Fibroblast of skin of scalp (primary cell): ENCODE measurements around the gene MFNG. TPM values are rescaled to one million over a fixed set of nuclear protein-coding genes. Genes with fewer than 3 reads are reported as not detected.
A peak's percentile ranks its signal among the peaks of the same experiment; 100 is the strongest.
"Not testable (repeated sequence)": the region's sequence is repeated elsewhere in the genome, so short reads cannot be mapped to it uniquely, and the experiment has no call there.

Experiments
- DNase-seq: peaks from one replicate; pipeline ENCODE4 v3.0.0-alpha.2; 2013
- polyA plus RNA-seq, 2 experiments: library from polyadenylated mRNA; unstranded; fragments of 120-200 nt; gene quantifications; one replicate each; pipeline ENCODE4 v1.2.1, GENCODE V29; 2013; ENCODE audit not compliant: insufficient read length in 2 of 2

The MFNG gene, protein sequence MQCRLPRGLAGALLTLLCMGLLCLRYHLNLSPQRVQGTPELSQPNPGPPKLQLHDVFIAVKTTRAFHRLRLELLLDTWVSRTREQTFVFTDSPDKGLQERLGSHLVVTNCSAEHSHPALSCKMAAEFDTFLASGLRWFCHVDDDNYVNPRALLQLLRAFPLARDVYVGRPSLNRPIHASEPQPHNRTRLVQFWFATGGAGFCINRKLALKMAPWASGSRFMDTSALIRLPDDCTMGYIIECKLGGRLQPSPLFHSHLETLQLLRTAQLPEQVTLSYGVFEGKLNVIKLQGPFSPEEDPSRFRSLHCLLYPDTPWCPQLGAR
- polyA plus RNA-seq (2013, experiment 1 of 2; ENCODE audit: insufficient read length) = 0.42 TPM
- polyA plus RNA-seq (2013, experiment 2 of 2; ENCODE audit: insufficient read length) = 0.25 TPM

DNA sequence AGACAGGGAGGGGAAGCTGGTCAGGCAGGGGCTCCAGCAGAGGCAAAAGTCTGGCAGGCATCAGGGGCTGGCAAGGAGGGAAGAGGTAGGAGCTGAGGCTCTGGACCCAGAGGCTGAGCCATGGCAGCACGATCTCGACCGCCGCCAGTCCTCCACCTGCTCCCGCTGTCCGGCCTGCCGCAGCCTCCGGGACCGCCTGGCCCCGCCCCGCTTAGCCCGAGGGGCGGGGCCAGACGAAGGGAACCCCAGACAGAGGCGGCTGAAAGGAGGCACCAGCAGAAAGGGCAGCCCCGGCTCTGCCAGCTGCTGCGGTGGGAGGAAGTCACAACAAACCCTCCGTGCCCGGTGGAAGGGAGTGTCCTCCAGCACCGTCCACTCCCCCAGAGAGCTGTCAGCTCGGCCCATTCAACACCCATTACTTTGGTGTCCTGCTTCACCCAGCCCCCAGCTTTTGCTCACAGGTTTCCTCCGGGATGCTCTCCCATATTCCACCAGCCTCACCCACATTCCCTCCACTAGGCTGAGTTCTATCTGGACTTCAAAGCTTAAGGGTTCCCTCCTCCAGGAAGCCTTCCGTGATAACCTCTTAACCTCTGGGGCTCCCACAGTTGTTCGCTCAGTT, at the start of gene MFNG:
MFNG (minus strand) TSS at position 161 of the 622 bp plus-strand sequence. CDS start 207 bp downstream, outside the sequence.
- DNase-seq = peak; percentile 14

- no peak for DNase-seq
These were observed 49.0 kb upstream of the MFNG start for GRCh38 chr22:37535159-37535558.

GRCh38 chr22:37534445-37534844, 48.3 kb upstream of the MFNG start:
- no peak for DNase-seq

DNA sequence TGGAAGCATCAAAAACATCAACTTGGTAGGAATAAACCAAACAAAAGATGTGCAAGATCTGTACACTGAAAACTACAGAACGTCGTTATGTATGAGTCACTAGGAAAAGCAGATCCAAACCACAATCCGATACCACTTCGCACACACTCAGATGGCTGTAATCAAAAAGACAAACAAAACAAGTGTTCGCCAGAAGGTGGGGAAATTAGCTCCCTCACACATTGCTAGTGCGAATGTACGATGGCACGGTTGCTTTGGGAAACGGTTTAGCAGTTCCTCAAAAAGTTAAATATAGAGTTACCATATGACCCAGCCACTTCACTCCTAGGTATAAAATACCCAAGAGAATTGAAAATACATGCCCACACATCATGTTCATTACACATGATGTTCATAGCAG, 47.8 kb upstream of the MFNG start:
- DNase-seq = peak; percentile 79

DNA sequence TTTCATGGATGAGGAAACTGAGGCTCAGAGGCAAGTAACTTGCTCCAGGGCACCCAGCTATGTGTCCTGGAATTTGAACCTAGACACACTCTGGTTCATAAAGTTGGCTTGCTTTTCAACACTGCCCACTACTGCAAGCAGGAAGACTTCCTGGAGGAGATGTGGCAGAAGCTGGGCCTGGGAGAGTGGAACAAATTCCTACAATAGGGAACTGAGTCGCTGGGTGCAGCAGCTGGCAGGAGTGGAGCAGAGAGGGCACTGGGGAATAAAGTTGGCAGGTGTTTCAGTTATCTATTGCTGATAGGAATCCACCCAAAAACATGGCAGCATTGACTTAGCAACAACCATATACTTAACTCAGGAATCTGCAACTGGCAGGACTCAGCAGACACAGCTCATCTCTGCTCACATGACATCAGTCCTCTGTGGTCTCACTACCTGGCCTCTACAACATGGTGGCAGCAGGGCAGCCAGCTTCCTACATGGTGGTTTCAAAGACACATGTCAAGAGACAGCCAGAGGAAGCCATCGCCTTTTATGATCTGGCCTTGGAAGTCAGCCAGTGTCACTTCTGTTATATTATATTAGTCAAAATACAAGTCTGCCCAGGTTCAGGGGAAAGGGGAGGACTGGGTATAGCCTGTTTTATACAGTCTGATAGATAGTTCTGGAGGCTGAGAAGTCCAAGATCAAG, 43.6 kb upstream of the MFNG start:
- DNase-seq = no peak

- DNase-seq = not testable (repeated sequence)
These were observed 41.8 kb upstream of the MFNG start for GRCh38 chr22:37527952-37528351.

DNA sequence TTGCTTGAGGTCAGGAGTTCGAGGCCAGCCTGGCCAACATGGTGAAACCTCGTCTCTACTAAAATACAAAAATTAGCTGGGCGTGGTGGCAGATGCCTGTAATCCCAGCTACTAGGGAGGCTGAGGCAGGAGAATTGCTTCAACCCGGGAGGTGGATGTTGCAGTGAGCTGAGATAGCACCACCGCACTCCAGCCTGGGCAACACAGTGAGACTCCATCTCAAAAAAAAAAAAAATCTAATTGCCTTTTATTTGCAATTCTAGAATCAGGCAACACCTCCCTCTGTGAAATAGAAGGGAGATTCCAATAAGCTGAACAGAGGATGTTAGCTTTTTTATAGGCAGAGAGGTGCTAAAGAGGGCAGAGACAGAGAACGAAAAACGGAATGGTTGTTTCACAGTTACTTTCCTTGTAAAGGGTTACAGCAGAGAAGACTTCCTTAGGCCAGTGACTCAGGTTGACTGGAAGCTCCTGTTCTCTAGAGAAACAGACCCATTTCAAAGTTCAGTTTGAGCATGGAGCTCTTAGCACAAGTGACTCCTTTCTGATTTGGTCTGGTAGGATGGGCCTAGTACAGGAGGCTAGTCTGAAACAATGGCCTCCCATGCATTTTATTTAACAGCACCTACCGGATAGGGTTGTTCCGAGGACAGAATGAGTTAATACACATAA, 41.0 kb upstream of the MFNG start:
- not testable (repeated sequence) for DNase-seq

DNA sequence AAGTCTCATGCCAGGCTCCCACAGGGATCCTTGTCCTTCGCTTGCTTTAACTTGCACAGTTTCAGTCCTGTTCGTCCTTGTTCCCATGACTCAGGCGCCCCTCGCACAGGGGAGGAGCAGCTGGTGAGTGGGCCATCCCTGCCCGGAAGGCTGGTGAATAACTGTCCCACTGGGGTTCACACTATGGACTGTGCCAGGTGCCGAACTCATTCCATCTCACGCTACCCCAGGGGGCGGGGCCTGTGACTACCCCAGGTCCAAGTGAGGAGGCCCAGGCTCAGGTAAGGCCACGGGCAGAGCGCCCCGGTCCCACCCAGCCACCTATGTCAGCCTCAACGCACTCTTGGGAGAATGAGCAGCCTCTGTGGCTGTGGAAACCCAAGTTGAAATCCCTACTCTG, 40.2 kb upstream of the MFNG start:
- peak; percentile 89 for DNase-seq

DNA sequence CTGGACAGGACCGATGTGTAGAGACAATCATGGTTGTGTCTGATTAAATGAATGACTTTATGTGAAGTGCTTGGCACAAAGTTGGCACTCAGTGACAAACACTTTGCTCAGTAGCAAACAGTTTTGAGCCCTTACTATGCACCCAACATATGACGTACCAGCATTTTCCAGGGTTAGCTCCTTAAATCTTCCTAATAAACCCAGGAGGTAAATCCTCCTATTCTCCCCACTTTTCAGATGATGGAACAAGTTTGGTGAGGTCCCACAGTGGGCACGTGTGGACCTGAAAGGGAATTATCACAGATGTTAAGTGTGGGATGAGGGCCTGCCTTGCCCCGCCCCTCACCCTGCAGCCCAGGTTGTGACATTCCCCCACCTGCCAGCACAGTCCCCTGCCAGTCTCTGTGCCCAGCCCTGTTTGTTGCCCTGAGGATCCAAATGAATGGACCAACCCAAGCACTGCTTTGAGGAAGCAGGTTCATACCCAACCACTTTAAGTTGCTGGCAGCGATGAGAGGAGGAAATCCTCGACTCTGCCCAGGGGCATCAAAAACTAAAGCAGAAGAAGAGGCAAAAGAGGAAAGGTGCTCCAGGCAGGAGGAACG, 39.7 kb upstream of the MFNG start:
- DNase-seq = no peak

DNA sequence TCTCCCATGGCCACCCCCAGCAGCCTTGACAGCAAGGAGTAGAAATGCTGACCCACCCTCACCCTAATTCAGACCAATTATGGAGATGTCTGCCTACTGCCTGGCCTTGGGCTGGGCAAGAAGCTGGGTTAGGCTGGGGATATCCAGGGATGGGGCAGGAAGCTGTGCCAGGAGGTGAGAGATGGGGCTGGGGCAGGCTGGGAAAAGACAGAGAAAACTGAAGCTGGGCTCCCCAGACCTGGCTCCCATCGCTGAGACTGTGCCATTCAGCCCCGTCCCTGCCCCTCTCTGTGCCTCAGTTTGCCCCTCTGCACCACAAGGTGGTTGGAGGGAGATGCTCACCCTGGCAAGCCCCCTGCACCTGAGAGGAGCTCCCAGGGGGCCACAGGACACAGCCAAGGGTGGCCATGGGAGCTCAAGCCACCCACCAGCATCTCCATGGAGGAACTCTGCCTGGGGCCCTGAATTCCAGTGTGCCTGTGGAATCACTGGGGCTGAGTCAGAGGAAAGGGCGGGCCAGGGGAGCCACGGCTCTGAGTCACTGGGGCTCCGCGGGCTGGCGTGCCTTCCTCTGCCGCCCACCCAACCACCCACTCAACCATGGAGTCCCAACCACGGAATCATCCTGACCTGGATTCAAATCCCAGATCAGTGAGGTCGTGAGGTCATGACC, 39.0 kb upstream of the MFNG start:
- peak; percentile 92 for DNase-seq

DNA sequence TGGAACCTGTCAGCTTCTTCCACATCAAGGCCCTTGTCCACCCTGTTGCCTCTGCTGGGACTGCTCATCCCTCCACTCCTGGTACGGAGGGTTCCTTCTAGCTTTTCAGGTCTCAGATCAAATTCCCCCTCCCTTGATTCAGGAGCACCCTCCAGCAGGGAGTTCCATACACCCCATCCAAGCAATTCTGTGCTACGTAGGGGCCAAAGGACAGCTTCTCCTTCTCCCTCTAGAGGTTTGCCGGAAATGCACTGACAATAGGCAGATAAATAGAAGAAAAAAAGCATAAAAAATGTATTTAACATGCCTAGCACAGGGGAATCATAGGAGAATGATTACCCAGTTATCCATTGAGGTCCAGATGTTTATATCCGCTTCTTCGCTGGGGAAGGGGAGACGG, 36.3 kb upstream of the MFNG start:
- DNase-seq = no peak

DNA sequence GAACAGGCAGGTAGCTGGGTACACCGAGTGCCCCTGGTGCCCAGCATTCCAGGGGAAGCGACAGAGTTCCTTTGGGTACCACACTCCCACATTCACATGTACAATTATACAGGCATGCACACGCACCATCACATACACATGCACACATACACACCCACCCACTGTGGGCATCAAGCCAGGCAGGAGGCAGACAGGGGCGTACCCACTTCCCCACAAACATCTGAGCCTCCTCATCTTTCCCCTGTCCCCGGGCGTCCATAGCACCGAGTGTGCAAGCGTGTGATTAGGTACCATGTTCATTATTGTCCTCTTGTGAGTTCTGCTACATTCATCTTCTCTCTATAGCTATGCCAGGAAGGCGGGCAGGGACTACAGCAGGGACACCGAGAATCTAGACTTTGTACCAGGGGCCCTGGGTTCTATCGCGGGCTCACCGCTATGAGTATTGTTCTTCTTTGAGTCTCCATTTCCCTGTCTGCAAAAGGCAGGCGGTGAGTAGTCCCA, 35.1 kb upstream of the MFNG start:
- no peak for DNase-seq

DNA sequence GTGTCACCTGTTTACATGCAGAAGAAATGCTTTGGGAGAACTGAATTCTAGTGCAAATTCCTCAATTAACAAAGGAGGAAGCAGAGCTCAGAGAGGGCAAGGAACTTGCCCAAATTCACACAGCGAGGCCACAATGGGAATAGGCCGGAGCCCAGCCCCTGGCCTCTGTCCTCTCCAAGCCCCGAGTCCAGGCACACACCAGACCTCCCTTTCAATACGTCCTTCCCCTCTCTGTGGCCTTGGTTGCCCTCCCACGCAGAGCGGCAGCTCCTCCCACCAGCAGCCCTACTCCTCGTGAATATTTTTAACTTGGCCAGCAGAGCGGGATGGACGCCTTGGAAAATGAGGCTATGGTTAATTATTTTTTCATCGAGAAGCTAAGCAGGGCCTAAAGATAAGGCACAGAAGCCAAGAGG, 34.6 kb upstream of the MFNG start:
- no peak for DNase-seq

DNA sequence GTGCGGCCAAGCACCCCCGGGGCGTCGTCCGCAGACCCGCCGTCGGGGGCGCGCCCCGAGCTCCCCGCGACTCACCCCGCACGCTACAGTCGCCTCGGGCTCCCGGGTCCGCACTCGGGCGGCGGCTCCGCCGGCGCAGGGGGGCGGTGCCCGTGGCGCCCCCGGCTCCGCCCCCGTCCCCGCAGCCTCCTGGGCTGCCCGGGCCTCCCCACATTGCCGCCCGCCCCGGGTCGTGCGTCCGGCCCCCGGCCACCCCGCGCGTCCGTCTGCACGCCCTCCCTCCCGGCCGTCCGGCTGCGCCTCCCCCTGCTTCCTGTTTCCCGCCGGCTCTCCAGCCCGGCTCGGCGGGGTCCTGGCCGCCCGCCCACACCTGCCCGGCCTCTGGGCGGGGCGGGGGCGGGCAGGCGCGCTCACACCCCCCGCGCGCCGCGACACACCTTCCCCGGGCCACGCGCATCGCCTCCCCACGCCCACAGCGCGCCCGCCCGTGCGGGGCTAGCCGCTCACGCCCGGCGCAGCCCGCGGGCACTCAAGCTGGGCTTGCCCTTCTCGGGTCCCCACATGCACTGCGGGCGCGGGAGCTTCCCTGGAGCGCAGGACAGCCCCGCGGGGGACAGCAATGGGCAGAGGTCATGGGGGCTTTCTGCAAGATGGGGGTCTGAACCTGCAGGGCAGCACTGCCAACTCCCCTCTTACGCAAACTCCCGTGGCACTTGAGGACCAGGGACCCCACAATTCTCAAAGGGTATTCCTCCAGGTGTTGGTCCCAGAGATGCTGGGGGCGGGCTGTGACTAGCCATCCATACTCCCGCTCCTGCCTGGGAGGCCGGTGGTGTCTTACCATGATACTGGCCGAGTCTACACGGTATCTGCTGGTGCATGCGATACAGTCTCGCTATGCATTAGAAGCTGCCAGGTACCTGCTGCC, 33.3 kb upstream of the MFNG start, which contains the start of gene CARD10:
CARD10 (minus strand) TSS at position 148 of the 928 bp plus-strand sequence. CDS start 215 bp downstream, outside the sequence.
- no peak for DNase-seq

DNA sequence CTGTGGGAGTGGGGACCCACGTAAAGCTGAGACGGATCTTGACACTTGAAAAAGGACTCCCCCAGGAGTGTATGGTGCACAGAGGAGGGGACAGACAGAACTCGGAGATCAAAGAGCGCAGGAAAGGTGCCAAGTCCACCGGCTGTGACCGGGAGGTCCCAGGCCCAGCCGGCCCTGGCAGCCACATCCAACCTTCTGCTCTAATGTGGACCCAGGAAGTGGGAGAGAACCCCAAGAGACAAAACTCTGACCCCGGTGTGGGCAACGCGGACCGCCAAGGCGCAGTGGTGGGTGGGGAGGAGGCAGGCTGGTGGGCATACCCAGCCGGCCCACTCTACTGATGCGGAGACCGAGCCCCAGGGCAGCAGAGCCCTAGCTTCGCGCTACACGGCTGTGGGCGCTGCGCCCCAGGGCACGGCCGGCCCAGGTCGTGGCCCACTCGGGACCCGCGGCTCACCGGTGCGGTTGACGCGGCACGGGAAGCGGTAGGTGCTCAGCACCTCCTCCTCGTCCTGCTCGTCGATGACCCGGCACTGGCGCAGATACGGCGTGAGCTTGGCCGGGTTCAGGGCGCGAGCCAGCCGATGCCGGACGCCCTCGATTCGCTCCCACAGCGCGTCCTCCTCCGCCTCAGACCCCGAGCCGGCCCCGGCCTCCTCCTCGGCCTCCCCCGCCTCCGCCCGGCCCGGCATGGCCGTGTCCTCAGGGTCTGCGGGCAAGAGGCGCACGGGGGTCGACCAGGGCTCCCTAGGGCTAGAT, 32.5 kb upstream of the MFNG start:
- DNase-seq = no peak

- DNase-seq = no peak
These were observed 31.8 kb upstream of the MFNG start for GRCh38 chr22:37517826-37518450.

DNA sequence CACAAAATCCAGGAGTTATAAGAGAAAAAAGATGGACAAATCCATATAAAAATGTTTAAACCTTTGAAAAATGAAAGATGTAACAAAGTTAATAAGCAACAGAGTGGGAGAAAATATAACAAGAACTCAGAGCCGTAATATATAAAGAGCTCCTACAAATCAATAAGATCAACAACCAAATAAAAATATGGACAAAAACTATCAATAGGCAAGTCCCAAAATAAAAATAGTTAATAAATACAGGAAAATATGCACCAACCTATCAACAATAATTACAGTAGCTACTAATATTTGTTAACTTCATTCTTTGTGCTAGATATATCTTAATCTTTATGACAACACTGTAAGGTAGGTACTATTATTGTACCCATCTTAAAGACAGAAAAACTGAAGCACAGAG, 30.3 kb upstream of the MFNG start:
- DNase-seq = no peak

DNA sequence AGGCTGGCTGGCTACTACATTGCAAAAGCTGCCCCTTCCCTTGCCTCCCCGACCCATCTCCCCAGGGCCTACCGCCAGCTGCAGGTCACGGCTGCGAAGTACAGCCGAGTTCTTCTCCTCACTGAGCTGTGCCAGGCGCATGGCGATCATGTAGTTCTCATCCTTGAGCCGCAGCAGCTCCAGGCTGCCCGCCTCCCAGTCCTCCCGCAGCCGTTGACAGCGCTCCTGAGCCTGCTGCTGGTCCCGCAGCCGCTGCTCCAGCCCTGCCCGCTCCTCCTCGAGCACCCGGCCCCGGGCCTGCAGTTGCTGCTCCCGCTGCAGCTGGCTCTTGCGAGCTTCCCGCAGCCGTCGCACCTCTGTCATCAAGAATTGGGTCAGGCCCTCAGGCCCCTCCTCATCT, 29.7 kb upstream of the MFNG start:
- no peak for DNase-seq

GRCh38 chr22:37514526-37515051, 28.4 kb upstream of the MFNG start:
- no peak for DNase-seq
